HT-29 (cell line): Measurements from ENCODE around the gene LRRC1. TPM values are rescaled to one million over a fixed set of nuclear protein-coding genes. Genes with fewer than 3 reads are reported as not detected.

Experiments used
- DNase-seq: peaks from one replicate; pipeline ENCODE4 v3.0.0-alpha.2; 2015; ENCODE audit warnings: low spot score
- total RNA-seq: library from RNA; depleted of rRNA; stranded (reverse); fragments of >200 nt; shearing (Covaris generic); gene quantifications from 2 replicates; pipeline ENCODE4 v1.2.3, GENCODE V29; 2014

Gene LRRC1
- total RNA-seq, 1 experiment from 2014 or later, result 64.0 TPM

GRCh38 chr6:53887316-53887715 is 92.5 kb downstream of the LRRC1 start:
- no peak for DNase-seq

GRCh38 chr6:53888931-53889330 is 94.1 kb downstream of the LRRC1 start:
- DNase-seq, result no peak

- no peak for DNase-seq
Observed at GRCh38 chr6:53889365-53889764, 94.6 kb downstream of the LRRC1 start.

GRCh38 chr6:53892707-53893106 is 97.9 kb downstream of the LRRC1 start:
- DNase-seq, result no peak

- peak; percentile 16 for DNase-seq
Observed at GRCh38 chr6:53894091-53894490, 99.3 kb downstream of the LRRC1 start.

GRCh38 chr6:53896196-53896595 is 101.4 kb downstream of the LRRC1 start:
- no peak for DNase-seq

- no peak for DNase-seq
Observed at GRCh38 chr6:53898026-53898795, 103.4 kb downstream of the LRRC1 start.

GRCh38 chr6:53899512-53899911 is 104.7 kb downstream of the LRRC1 start:
- no peak for DNase-seq

GRCh38 chr6:53903357-53903756 is 108.6 kb downstream of the LRRC1 start:
- DNase-seq, result no peak

- no peak for DNase-seq
Observed at GRCh38 chr6:53906103-53906502, 111.3 kb downstream of the LRRC1 start.

- no peak for DNase-seq
Observed at GRCh38 chr6:53906842-53907241, 112.0 kb downstream of the LRRC1 start.

GRCh38 chr6:53910834-53911233 is 116.0 kb downstream of the LRRC1 start:
- DNase-seq, result no peak

GRCh38 chr6:53912661-53913060 is 117.9 kb downstream of the LRRC1 start:
- DNase-seq, result no peak

GRCh38 chr6:53913286-53913685 is 118.5 kb downstream of the LRRC1 start:
- no peak for DNase-seq

- no peak for DNase-seq
Observed at GRCh38 chr6:53915026-53915691, 120.4 kb downstream of the LRRC1 start.

GRCh38 chr6:53916804-53917463 is 122.1 kb downstream of the LRRC1 start:
- DNase-seq, result no peak

GRCh38 chr6:53917464-53917842 is 122.6 kb downstream of the LRRC1 start:
- no peak for DNase-seq

- DNase-seq, result no peak
Observed at GRCh38 chr6:53918854-53919510, 124.2 kb downstream of the LRRC1 start.

GRCh38 chr6:53919881-53920360 is 125.1 kb downstream of the LRRC1 start:
- no peak for DNase-seq

- DNase-seq, result no peak
Observed at GRCh38 chr6:53920881-53921280, 126.1 kb downstream of the LRRC1 start.

- no peak for DNase-seq
Observed at GRCh38 chr6:53921639-53922038, 126.8 kb downstream of the LRRC1 start.

- no peak for DNase-seq
Observed at GRCh38 chr6:53922539-53922981, 127.8 kb downstream of the LRRC1 start.
